Neural cell (in vitro differentiated cells): ENCODE results near the gene SNAPC1. TPM values are rescaled to one million over a fixed set of nuclear protein-coding genes. Genes with fewer than 3 reads are reported as not detected.

ENCODE experiments used
- H2AFZ ChIP-seq: fragments of 200-600, 300-800 bp; sonication (generic), shearing (Covaris generic); 2 replicates; pipeline ENCODE4 v1.6.0; 2014; ENCODE audit warnings: low read depth, mild to moderate bottlenecking, antibody characterized with exemption, low read length, moderate library complexity
- H3F3A ChIP-seq: fragments of 200-600 bp; shearing (Covaris generic); 2 replicates; pipeline ENCODE4 v1.6.1; 2016; ENCODE audit warnings: mild to moderate bottlenecking, moderate library complexity, mixed read lengths, antibody characterized with exemption, low read length; ENCODE audit not compliant: insufficient read depth, poor library complexity, severe bottlenecking
- H3K27ac ChIP-seq: fragments of 200-600, 300-800 bp; sonication (generic), shearing (Covaris generic); 2 replicates; pipeline ENCODE4 v1.5.1; 2014; ENCODE audit warnings: mild to moderate bottlenecking, low read length, moderate library complexity
- H3K27me3 ChIP-seq: fragments of 300-800, 200-600 bp; sonication (generic), shearing (Covaris generic); 2 replicates; pipeline ENCODE4 v1.6.0; 2014; ENCODE audit warnings: mild to moderate bottlenecking, low read depth, low read length, moderate library complexity; ENCODE audit not compliant: insufficient read depth
- H3K36me3 ChIP-seq: fragments of 300-800, 200-600 bp; sonication (generic), shearing (Covaris generic); 2 replicates; pipeline ENCODE4 v1.5.1; 2014; ENCODE audit warnings: mild to moderate bottlenecking, antibody characterized with exemption, low read length, moderate library complexity; ENCODE audit not compliant: insufficient read depth
- H3K4me2 ChIP-seq: fragments of 300-800, 200-600 bp; sonication (generic), shearing (Covaris generic); 2 replicates; pipeline ENCODE4 v1.6.0; 2014; ENCODE audit warnings: mild to moderate bottlenecking, low read length
- H3K4me3 ChIP-seq: fragments of 300-800, 200-600 bp; sonication (generic), shearing (Covaris generic); 2 replicates; pipeline ENCODE4 v1.5.1; 2014; ENCODE audit warnings: mild to moderate bottlenecking, low read length, moderate library complexity
- H3K79me2 ChIP-seq: fragments of 200-600 bp; shearing (Covaris generic); replicated peaks from 2 replicates; pipeline ENCODE4 v1.6.0; 2014; ENCODE audit warnings: mild to moderate bottlenecking, low read length, moderate library complexity; ENCODE audit not compliant: insufficient read depth
- H3K9ac ChIP-seq: fragments of 300-800, 200-600 bp; sonication (generic), shearing (Covaris generic); 2 replicates; pipeline ENCODE4 v1.6.1; 2016; ENCODE audit warnings: mild to moderate bottlenecking, low read length, mixed read lengths
- H3K9me2 ChIP-seq: fragments of 200-600 bp; shearing (Covaris generic); 2 replicates; pipeline ENCODE4 v1.6.1; 2016; ENCODE audit warnings: mild to moderate bottlenecking, low read length, mixed read lengths; ENCODE audit not compliant: insufficient read depth
- H3K9me3 ChIP-seq: fragments of 200-600, 300-800 bp; sonication (generic), shearing (Covaris generic); 2 replicates; pipeline ENCODE4 v1.6.1; 2016; ENCODE audit warnings: mild to moderate bottlenecking, mixed run types, low read length, moderate library complexity, mixed read lengths
- H4K20me1 ChIP-seq: fragments of 200-600 bp; shearing (Covaris generic); 2 replicates; pipeline ENCODE4 v1.6.1; 2016; ENCODE audit warnings: mild to moderate bottlenecking, mixed run types; ENCODE audit not compliant: insufficient read depth
- CTCF ChIP-seq: fragments of 450-650 bp; IDR thresholded peaks from 2 replicates; pipeline ENCODE4 v1.5.1; 2014; ENCODE audit warnings: antibody characterized with exemption, mild to moderate bottlenecking, moderate library complexity; ENCODE audit not compliant: poor library complexity, severe bottlenecking
- EP300 ChIP-seq: fragments of 450-650 bp; conservative IDR thresholded peaks from 2 replicates; pipeline ENCODE4 v1.6.1; 2014; ENCODE audit warnings: antibody characterized with exemption, mild to moderate bottlenecking, moderate library complexity; ENCODE audit not compliant: poor library complexity, severe bottlenecking
- EZH2 ChIP-seq: fragments of 200-600, 300-800 bp; shearing (Covaris generic), sonication (generic); IDR thresholded peaks from 2 replicates; pipeline ENCODE4 v1.6.1; 2014; ENCODE audit warnings: antibody characterized with exemption, low read length, borderline replicate concordance, mild to moderate bottlenecking; ENCODE audit not compliant: insufficient read depth, poor library complexity, severe bottlenecking
- MXI1 ChIP-seq: fragments of 450-650 bp; conservative IDR thresholded peaks from 2 replicates; pipeline ENCODE4 v1.6.1; 2014; ENCODE audit warnings: antibody characterized with exemption, mild to moderate bottlenecking; ENCODE audit not compliant: poor library complexity, severe bottlenecking
- POLR2AphosphoS5 ChIP-seq: IDR thresholded peaks from 2 replicates; pipeline ENCODE4 v1.6.1; 2012
- RAD21 ChIP-seq: fragments of 450-650 bp; conservative IDR thresholded peaks from 2 replicates; pipeline ENCODE4 v1.6.1; 2014; ENCODE audit warnings: antibody characterized with exemption, mild to moderate bottlenecking, moderate library complexity
- REST ChIP-seq: IDR thresholded peaks from 2 replicates; pipeline ENCODE4 v1.6.1; 2012; ENCODE audit warnings: borderline replicate concordance
- SMC3 ChIP-seq: fragments of 450-650 bp; conservative IDR thresholded peaks from 2 replicates; pipeline ENCODE4 v1.6.1; 2014; ENCODE audit warnings: antibody characterized with exemption, mild to moderate bottlenecking, moderate library complexity; ENCODE audit not compliant: poor library complexity
- TAF1 ChIP-seq: IDR thresholded peaks from 2 replicates; pipeline ENCODE4 v1.6.1; 2012; ENCODE audit warnings: low read depth
- polyA plus RNA-seq: library from polyadenylated mRNA; depleted of rRNA; stranded (reverse); fragments of >200 nt; gene quantifications from 2 replicates; pipeline ENCODE4 v1.2.3, GENCODE V29; 2014

Gene SNAPC1
- polyA plus RNA-seq, 1 donor from 2014 or later: 7.1 TPM

GRCh38 chr14:61747342-61747741 lies 14.9 kb upstream of the SNAPC1 start:
- H3K9me2 ChIP-seq: no peaks in the 10 kb centered on the region
- no peaks in the 10 kb centered on the region for H3K79me2 ChIP-seq
- H3K4me2 ChIP-seq: no peak overlapping the region
- H4K20me1 ChIP-seq: no peaks in the 10 kb centered on the region
- peaks cover 8% of the 10 kb centered on the region for H3K36me3 ChIP-seq
- TF ChIP-seq SMC3: no peak
- no peak for TF ChIP-seq POLR2AphosphoS5
- TF ChIP-seq RAD21: no peak
- no peak for TF ChIP-seq CTCF
- TF ChIP-seq MXI1: no peak
- no peak for TF ChIP-seq REST
- no peak for TF ChIP-seq EP300
- TF ChIP-seq EZH2: no peak
- TF ChIP-seq TAF1: no peak
- H3F3A ChIP-seq: no peaks in the 10 kb centered on the region
- H2AFZ ChIP-seq: no peak overlapping the region
- no peak overlapping the region for H3K4me3 ChIP-seq
- H3K27me3 ChIP-seq: no peaks in the 10 kb centered on the region
- H3K9ac ChIP-seq: no peak overlapping the region
- no peak overlapping the region for H3K27ac ChIP-seq
- no peaks in the 10 kb centered on the region for H3K9me3 ChIP-seq

GRCh38 chr14:61749264-61749663 lies 13.0 kb upstream of the SNAPC1 start:
- H3K27ac ChIP-seq: no peak overlapping the region
- H3K27me3 ChIP-seq: no peaks in the 10 kb centered on the region
- no peaks in the 10 kb centered on the region for H3K79me2 ChIP-seq
- no peak overlapping the region for H3K9ac ChIP-seq
- H3K9me2 ChIP-seq: no peaks in the 10 kb centered on the region
- no peaks in the 10 kb centered on the region for H4K20me1 ChIP-seq
- no peak overlapping the region for H3K4me3 ChIP-seq
- no peak overlapping the region for H2AFZ ChIP-seq
- peaks cover 8% of the 10 kb centered on the region for H3K36me3 ChIP-seq
- no peak for TF ChIP-seq POLR2AphosphoS5
- TF ChIP-seq CTCF: no peak
- no peak for TF ChIP-seq EZH2
- no peak for TF ChIP-seq EP300
- TF ChIP-seq MXI1: no peak
- TF ChIP-seq SMC3: no peak
- TF ChIP-seq REST: no peak
- no peak for TF ChIP-seq TAF1
- TF ChIP-seq RAD21: no peak
- no peaks in the 10 kb centered on the region for H3F3A ChIP-seq
- no peaks in the 10 kb centered on the region for H3K9me3 ChIP-seq
- H3K4me2 ChIP-seq: no peak overlapping the region
